Stimulated activated naive CD4-positive, alpha-beta T cell treated with Interleukin-2 at 50 U/mL for 16 hours (primary cell): ENCODE measurements around the gene ABHD17A.

Experiments
- DNase-seq: peaks from one replicate; lab custom pipeline; 2025; lab: John Stamatoyannopoulos, UW

The ABHD17A gene

DNA sequence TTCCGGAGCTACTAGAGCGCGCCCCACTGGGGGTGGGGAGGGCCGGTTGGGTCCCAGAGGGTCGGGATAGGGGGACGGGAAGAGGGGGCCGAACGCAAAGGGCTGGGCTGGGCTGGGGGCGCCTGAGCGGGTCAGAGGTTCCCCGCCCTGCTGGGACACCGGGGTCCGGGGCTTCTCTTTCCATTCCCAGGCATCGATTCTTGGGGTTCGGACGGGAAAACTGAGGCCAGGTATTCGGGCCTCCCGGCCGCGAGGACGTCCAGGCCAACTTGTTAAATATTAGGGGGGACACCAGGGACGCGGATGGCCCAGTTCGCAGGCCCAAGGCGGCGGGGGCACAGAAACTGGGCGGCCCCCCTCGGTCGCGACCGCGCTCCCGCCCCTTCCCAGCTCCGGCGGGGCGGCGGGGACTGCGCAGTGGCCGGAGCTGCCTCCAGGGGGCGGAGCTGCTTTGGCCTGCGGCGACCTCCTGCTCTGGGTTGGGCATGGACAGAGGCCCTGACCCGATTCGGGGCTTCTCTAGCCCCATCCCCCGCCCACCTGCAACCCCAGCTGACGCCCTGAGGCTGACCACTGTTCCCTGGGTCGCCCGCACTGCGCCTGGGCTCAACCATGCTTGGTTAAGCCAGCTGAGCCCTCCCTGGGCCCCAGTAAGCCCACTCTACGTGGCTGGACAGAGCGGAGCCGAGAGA lies 20.7 kb downstream of the ABHD17A start:
- peak; percentile 52 for DNase-seq

DNA sequence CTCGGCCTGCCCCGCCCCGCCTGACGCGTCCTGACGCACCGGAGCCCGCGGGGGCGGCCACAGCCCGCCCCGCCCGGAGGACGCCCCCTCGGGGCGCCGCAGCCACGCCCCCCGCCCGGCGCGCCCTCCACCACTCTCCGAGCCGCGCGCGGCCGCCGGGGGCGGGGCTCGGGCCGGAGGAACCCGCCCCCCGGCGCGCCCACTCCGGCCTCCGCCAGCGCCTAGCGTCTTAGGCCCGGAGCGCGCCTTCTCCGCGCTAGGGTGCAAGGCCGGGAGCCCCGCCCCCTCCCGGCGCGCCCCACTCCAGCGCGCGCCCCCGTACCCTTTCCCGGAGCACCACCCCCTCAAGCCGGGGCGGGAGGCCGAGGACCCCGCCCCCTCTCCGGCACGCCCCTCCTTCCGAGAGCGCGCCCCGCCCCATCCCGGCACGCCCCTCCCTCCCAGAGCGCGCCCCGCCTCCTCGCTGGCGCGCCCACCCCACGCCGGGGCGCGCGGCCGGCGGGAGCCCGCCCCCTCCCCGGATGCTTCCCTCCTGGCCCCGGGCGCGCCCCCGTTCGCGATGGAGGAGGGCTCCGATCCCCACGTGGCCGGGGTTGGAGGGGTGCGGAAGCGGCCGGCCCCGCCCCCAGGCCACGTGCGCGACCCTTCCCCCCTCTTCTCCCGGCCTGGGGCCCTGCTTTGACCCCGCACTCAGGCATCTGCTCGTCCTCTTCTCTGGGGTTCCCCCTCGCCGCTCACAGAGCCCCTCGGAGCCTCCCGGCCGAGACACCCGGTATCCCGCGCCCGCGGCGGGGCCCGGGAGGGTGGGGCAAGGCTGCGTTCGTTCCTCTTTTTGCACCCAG lies 21.4 kb downstream of the ABHD17A start:
- peak; percentile 91 for DNase-seq

DNA sequence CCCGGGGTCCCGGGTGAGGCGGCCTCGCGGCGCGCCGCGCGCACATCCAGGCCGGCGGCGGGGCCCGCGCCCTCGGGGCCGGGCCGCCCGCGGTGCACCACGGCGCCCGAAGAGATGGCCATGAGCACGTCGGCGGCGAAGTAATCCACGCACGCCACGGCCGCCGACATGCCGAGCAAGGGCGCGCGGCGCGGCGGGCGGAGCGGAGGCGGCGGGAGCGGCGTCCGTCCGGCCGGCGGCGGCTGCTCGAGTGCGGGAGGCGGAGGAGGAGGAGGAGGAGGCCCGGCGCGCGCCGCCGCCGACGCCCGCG lies 22.0 kb downstream of the ABHD17A start, which contains the start of gene KLF16:
Gene KLF16 (minus strand): TSS at position 252 of the 310 bp plus-strand sequence. CDS start 82 bp downstream, at position 170.
- no peak for DNase-seq

GRCh38 chr19:1862424-1863327 lies 22.6 kb downstream of the ABHD17A start:
- DNase-seq, result peak; percentile 54

GRCh38 chr19:1862068-1862423 lies 23.2 kb downstream of the ABHD17A start:
- no peak for DNase-seq

DNA sequence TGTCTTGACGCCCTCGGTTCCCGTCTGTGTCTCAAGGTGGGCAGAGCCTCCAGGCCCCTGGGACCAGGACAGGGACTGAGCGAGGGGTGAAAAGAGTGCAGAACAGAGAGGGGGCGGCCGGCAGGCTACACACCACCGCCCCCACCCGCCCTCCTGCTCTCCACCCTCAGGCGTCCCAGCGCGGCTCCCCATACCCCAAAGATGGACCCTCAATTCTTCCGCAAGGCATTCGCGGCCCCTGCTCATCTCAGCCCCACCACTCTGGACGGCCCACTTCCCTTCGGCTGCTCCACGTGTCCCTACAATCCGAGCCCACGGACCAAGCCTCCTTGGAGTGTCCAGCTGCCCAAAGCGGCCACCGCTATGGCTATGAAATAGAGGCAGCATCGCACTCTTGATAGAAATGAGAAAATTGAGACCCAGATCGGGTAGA lies 23.7 kb downstream of the ABHD17A start:
- no peak for DNase-seq

DNA sequence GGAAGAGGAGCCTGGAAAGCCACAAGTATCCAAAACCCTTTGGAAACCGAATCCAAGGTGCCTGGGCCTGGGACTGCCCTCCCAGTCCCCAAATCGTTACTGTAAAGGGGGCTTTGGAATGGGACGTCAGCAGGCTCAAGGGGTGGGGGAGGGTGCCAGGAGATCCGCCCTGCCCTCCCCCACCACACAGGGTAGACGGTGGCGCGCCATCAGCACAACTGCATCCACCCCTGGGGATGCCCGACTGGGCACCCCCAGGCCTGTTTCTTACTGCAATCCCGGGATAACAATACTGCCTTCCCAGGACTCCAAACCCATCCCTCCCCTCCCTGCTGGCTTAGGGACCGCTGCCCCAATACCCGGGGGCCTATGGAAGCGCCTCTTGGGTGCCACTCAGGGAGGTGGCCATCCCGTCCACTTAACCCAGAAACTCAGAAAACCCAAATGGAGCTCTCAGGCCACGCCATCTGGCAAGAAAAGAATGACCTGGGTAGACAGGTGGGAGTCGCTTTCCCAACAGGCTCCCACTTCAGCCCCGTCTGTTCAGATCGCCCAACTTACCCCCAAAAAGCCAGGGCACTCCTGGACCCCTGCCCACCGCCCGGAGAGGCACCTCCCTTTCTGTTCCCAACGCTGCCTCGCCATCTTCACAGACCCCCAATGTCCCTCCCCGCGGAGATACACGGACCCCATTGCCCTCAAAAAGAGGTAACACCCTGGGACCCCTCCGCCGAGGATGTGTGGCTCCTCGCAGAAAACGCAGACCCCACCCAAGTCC lies 24.3 kb downstream of the ABHD17A start:
- DNase-seq, result no peak

GRCh38 chr19:1860042-1860775 lies 25.1 kb downstream of the ABHD17A start:
- DNase-seq, result peak; percentile 55

DNA sequence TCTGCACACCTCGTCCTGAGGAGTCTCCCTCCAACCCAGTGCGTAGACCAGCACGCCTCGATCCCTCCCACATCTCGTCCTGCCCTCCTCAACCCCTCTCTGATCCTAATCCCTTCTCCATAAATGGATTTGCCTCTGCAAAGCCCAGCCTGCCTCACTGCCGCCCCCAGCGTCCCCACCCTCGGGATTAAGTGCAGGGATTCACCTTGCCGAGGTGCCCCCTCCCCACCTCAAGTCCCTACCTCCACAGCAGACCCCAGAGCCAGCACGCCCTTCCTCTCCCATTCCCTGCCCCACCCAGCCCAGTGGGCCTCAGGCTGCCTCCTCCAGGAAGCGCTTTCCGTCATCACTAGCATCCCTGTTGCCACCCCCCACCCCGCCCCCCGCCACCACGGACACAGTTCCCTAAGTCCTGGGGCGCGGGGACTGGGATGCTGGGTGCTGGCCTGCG lies 25.9 kb downstream of the ABHD17A start:
- no peak for DNase-seq

DNA sequence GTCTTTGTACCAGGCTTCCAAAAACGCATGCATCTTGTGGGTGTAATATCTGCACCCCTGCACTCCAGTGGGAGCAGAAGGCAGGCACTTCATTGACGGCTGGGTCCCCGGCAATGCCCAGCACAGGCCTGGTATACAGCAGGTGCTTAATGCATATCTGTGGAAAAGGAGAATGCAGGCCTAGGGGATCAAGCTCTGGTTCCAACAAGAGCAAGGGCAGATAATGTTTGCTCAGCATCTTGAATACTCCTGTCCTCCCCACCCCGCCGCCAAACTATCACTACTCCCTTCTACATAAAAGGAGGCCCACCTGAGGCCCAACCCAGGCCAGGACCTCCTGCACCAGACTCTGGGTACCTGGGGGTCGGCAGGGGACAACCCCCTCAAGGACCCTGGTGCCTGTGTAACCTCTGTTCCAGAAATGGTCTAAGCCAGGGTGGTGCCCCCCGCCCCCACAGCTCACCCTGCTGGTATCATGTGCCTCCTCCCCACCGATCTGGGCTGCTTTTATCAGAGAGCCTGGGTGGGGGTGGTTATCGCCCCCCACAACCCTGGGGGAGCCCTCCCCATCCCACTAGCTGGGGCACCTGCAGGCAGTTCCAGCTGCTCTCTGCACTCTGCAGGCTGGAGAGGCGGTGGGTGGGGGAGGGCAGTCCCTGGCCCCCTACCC lies 26.7 kb downstream of the ABHD17A start:
- no peak for DNase-seq

GRCh38 chr19:1857648-1858326 lies 27.5 kb downstream of the ABHD17A start:
- DNase-seq, result no peak

DNA sequence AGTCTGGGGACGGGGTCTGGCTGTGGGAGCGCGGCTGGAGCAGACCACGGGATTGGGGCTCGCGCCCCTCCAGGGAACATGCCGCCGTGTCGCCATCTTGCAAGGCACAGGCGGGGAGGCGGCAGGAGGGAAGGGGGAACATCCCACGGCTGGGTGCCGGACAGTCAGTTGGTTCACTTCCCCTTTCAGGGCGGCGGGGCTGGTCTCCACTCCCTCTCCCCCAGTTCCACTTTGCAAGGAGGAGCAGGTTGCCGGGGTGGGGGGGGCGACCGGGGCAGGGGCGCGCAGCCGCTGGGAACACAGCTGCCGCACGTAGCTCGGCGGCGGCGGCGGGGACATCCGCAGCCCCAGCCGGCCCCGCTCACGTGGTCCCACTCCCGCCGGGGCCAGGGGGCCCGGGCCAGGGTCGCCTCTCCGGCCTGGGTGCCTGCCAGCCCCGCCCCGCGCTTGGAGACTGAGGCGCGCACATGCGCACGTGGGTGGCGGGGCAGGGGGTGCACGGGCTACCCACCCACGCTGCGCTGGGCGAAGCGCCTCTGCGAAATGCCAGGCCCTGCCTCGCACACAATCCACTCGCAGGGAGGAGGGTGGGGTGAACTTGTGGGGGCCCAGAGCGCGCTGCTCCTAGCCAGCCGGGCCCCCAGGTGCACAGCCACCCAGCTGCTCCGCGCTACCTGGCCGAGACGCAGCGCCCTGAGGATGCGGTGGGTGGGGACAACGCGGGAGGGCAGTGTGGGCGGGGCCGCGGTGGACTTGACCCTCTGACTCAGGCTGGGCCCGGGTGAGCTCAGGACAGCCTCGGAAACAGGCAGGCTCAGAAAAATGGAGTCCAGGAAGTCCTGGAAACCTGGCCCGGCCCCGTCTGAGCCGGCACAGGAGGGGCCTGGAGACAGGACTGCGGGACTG lies 28.3 kb downstream of the ABHD17A start:
- DNase-seq, result peak; percentile 48

DNA sequence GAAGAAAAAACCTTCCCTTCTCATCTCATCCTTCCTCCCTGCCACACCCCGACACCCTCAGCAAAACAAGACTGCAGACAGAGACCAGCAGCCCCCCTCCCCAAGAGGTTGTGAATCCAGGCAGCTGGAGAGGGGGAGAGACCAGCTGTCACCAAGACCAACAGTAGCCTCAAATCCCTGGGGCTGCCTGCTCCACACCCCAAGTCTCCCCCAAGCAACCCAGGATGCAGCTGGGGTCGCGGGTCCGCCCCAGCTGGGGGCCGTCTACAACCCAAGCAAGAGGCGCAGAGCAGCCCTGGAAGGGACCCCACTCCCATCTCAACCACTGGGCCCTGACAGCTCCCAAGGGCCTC lies 29.0 kb downstream of the ABHD17A start:
- DNase-seq, result no peak

- peak; percentile 33 for DNase-seq
Measured at GRCh38 chr19:1855828-1856255, 29.5 kb downstream of the ABHD17A start.

DNA sequence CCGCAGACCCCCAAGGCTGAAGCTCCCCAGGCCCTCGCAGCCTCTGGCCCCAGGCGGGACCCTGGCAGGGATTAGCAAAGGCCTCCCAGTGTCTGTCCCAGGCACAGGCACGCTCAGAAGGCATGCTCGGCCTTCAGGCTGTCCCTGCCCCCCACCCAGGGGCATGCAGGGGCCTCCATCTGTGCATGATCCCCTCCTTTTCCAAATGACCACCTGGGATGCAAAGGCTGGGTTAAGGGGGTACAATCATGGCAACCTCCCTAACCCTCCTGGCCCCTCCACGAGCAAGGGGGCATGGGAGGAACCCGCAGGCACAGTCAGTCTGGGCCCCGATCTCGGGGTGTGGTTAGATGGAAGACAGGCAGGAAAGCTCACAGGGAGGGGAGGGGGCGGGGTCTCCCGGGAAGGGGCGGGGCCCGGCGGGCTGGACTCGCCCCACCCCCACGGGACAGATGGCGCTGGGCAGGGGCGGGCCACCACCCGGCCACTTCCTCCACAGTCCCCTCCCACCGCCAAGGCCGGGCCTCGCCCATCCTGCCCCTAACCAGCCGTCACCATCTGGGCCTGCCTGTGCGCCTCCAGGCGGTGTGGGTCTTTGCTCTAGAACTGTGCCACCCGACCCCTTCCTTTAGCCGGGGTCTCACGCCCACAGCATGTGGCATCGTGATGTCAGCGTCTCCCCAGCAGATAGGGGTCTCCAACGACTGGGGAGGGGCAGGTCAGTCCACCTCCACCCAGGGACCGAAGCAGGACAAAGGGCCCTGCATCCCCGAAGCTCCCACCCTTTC lies 30.1 kb downstream of the ABHD17A start:
- peak; percentile 74 for DNase-seq

- no peak for DNase-seq
Measured at GRCh38 chr19:1854542-1855039, 30.7 kb downstream of the ABHD17A start.

DNA sequence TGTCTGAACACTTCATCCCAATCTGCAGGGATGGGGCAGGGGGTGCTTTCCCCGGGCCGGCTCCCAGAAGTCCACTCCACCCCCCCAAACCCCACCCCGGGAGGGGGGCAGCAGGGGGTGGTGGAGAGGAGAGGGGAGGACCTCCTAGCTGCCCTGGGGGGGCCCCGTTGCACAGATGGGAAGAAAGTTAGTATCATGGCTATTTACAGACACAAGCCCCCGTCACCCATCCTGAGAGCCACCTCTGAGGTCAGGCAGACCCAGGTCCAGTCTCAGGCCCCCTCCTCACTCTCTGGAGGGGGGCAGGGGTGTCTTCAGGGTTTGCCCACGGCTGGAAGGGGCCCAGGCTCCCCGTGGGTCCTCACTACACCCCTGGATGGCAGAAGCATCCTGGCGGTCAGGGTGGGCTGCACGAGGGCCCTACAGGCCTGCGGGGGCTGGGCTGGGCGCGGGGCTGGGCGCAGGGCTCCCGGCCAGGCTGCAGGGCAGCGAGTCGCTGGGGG lies 31.2 kb downstream of the ABHD17A start:
- no peak for DNase-seq
